IMR-90 (cell line): ENCODE measurements around the gene LDLRAD4.

ENCODE experiments used
- CEBPB ChIP-seq: IDR thresholded peaks from 2 replicates; pipeline ENCODE4 v1.6.1; 2012; ENCODE audit warnings: low read depth, low read length, improper control_type of control experiment
- CHD1 ChIP-seq: IDR thresholded peaks from 2 replicates; pipeline ENCODE4 v1.6.1; 2012; ENCODE audit warnings: low read depth, low read length, improper control_type of control experiment
- FOS ChIP-seq: fragments of 150-350 bp; IDR thresholded peaks from 2 replicates; pipeline ENCODE4 v1.6.1; 2016; ENCODE audit warnings: low read depth, low read length
- MAFK ChIP-seq: IDR thresholded peaks from 2 replicates; pipeline ENCODE4 v1.6.1; 2012; ENCODE audit warnings: low read depth, low read length, improper control_type of control experiment
- MXI1 ChIP-seq: IDR thresholded peaks from 2 replicates; pipeline ENCODE4 v1.6.1; 2012; ENCODE audit warnings: low read depth, mild to moderate bottlenecking, low read length, moderate library complexity, borderline replicate concordance
- POLR2A ChIP-seq: IDR thresholded peaks from 2 replicates; pipeline ENCODE4 v1.6.1; 2012; ENCODE audit warnings: mild to moderate bottlenecking, low read depth, low read length
- RAD21 ChIP-seq: IDR thresholded peaks from 2 replicates; pipeline ENCODE4 v1.6.1; 2012; ENCODE audit warnings: low read length, improper control_type of control experiment
- RCOR1 ChIP-seq: IDR thresholded peaks from 2 replicates; pipeline ENCODE4 v1.6.1; 2012; ENCODE audit warnings: mild to moderate bottlenecking, low read length, improper control_type of control experiment; ENCODE audit not compliant: insufficient replicate concordance
- TF ChIP-seq, protein P1 (sequence below): conservative IDR thresholded peaks from 2 replicates; pipeline ENCODE4 v1.5.1; 2012; ENCODE audit warnings: mild to moderate bottlenecking, low read depth, low read length, improper control_type of control experiment
- TF ChIP-seq, protein P2 (sequence below): fragments of 150-350 bp; IDR thresholded peaks from 2 replicates; pipeline ENCODE4 v1.6.1; 2016; ENCODE audit warnings: low read depth, mild to moderate bottlenecking, low read length, moderate library complexity, borderline replicate concordance
- TF ChIP-seq, protein P3 (sequence below): fragments of 150-350 bp; IDR thresholded peaks from 2 replicates; pipeline ENCODE4 v1.6.1; 2017; ENCODE audit warnings: mild to moderate bottlenecking, antibody characterized with exemption, low read length, low read depth

GRCh38 chr18:13330996-13331395 lies 112.4 kb downstream of the LDLRAD4 start:
- TF ChIP-seq MAFK = no peak
- no peak for TF ChIP-seq RAD21
- TF ChIP-seq, protein P1, sequence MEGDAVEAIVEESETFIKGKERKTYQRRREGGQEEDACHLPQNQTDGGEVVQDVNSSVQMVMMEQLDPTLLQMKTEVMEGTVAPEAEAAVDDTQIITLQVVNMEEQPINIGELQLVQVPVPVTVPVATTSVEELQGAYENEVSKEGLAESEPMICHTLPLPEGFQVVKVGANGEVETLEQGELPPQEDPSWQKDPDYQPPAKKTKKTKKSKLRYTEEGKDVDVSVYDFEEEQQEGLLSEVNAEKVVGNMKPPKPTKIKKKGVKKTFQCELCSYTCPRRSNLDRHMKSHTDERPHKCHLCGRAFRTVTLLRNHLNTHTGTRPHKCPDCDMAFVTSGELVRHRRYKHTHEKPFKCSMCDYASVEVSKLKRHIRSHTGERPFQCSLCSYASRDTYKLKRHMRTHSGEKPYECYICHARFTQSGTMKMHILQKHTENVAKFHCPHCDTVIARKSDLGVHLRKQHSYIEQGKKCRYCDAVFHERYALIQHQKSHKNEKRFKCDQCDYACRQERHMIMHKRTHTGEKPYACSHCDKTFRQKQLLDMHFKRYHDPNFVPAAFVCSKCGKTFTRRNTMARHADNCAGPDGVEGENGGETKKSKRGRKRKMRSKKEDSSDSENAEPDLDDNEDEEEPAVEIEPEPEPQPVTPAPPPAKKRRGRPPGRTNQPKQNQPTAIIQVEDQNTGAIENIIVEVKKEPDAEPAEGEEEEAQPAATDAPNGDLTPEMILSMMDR = no peak
- TF ChIP-seq MXI1 = no peak
- TF ChIP-seq POLR2A = no peak
- TF ChIP-seq, protein P2, sequence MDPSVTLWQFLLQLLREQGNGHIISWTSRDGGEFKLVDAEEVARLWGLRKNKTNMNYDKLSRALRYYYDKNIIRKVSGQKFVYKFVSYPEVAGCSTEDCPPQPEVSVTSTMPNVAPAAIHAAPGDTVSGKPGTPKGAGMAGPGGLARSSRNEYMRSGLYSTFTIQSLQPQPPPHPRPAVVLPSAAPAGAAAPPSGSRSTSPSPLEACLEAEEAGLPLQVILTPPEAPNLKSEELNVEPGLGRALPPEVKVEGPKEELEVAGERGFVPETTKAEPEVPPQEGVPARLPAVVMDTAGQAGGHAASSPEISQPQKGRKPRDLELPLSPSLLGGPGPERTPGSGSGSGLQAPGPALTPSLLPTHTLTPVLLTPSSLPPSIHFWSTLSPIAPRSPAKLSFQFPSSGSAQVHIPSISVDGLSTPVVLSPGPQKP = no peak
- TF ChIP-seq RCOR1 = no peak
- no peak for TF ChIP-seq FOS
- no peak for TF ChIP-seq CHD1
- TF ChIP-seq, protein P3, sequence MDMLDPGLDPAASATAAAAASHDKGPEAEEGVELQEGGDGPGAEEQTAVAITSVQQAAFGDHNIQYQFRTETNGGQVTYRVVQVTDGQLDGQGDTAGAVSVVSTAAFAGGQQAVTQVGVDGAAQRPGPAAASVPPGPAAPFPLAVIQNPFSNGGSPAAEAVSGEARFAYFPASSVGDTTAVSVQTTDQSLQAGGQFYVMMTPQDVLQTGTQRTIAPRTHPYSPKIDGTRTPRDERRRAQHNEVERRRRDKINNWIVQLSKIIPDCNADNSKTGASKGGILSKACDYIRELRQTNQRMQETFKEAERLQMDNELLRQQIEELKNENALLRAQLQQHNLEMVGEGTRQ = no peak
- TF ChIP-seq CEBPB = no peak
